H9 (cell line): Measurements from ENCODE around the gene TRAF3. TPM values are rescaled to one million over a fixed set of nuclear protein-coding genes. Genes with fewer than 3 reads are reported as not detected.

Experiments
- DNase-seq: peaks from one replicate; pipeline ENCODE4 v3.0.0-alpha.2; 2017
- H2AFZ ChIP-seq: one replicate; pipeline ENCODE4 v1.6.1; 2013; ENCODE audit warnings: mild to moderate bottlenecking, low read length, control low read depth, moderate library complexity
- H2AK5ac ChIP-seq: 2 replicates; pipeline ENCODE4 v1.6.1; 2013; ENCODE audit warnings: low read length, control low read depth, mixed read lengths; ENCODE audit not compliant: insufficient read length
- H2BK120ac ChIP-seq: one replicate; pipeline ENCODE4 v1.6.1; 2013; ENCODE audit warnings: low read depth, mild to moderate bottlenecking, low read length, control low read depth, inconsistent platforms; ENCODE audit not compliant: poor library complexity, severe bottlenecking
- H2BK12ac ChIP-seq: 2 replicates; pipeline ENCODE4 v1.6.1; 2013; ENCODE audit warnings: low read length, control low read depth, mixed read lengths, low read depth; ENCODE audit not compliant: insufficient read length
- H2BK15ac ChIP-seq: 2 replicates; pipeline ENCODE4 v1.6.1; 2013; ENCODE audit warnings: low read depth, low read length, control low read depth
- H2BK20ac ChIP-seq: one replicate; pipeline ENCODE4 v1.6.1; 2013; ENCODE audit warnings: low read depth, mild to moderate bottlenecking, low read length, control low read depth, inconsistent platforms; ENCODE audit not compliant: poor library complexity, severe bottlenecking
- H2BK5ac ChIP-seq: 2 replicates; pipeline ENCODE4 v1.6.1; 2013; ENCODE audit warnings: low read length, control low read depth, mixed read lengths; ENCODE audit not compliant: insufficient read length
- H3K14ac ChIP-seq: 2 replicates; pipeline ENCODE4 v1.6.1; 2013; ENCODE audit warnings: low read length, control low read depth; ENCODE audit not compliant: insufficient read depth
- H3K18ac ChIP-seq: 2 replicates; pipeline ENCODE4 v1.6.1; 2013; ENCODE audit warnings: low read depth, mild to moderate bottlenecking, mixed read lengths, low read length, control low read depth; ENCODE audit not compliant: insufficient read length
- H3K23ac ChIP-seq: 2 replicates; pipeline ENCODE4 v1.6.1; 2013; ENCODE audit warnings: low read length, control low read depth, mixed read lengths, low read depth; ENCODE audit not compliant: insufficient read length
- H3K23me2 ChIP-seq: 2 replicates; pipeline ENCODE4 v1.6.1; 2013; ENCODE audit warnings: low read depth, mild to moderate bottlenecking, mixed read lengths, low read length, control low read depth; ENCODE audit not compliant: insufficient read length, poor library complexity, severe bottlenecking
- H3K27ac ChIP-seq: 2 replicates; pipeline ENCODE4 v1.5.1; 2013; ENCODE audit warnings: low read length, control low read depth, mixed read lengths, low read depth; ENCODE audit not compliant: insufficient read length
- H3K27me3 ChIP-seq: 2 replicates; pipeline ENCODE4 v1.6.1; 2013; ENCODE audit warnings: low read length, control low read depth, inconsistent platforms; ENCODE audit not compliant: insufficient read depth
- H3K4ac ChIP-seq: 2 replicates; pipeline ENCODE4 v1.6.1; 2013; ENCODE audit warnings: low read depth, mild to moderate bottlenecking, control low read depth, inconsistent platforms, low read length, moderate library complexity
- H3K4me1 ChIP-seq: 2 replicates; pipeline ENCODE4 v1.6.1; 2013; ENCODE audit warnings: low read length, control low read depth, inconsistent platforms; ENCODE audit not compliant: insufficient read depth
- H3K4me2 ChIP-seq: 2 replicates; pipeline ENCODE4 v1.6.1; 2013; ENCODE audit warnings: low read length, control low read depth, mixed read lengths; ENCODE audit not compliant: insufficient read length, insufficient read depth
- H3K56ac ChIP-seq: 2 replicates; pipeline ENCODE4 v1.6.1; 2013; ENCODE audit warnings: low read depth, mild to moderate bottlenecking, mixed read lengths, low read length, control low read depth; ENCODE audit not compliant: insufficient read length
- H3K79me1 ChIP-seq: 2 replicates; pipeline ENCODE4 v1.6.1; 2013; ENCODE audit warnings: low read depth, mild to moderate bottlenecking, moderate library complexity, low read length, control low read depth, inconsistent platforms; ENCODE audit not compliant: insufficient read depth, poor library complexity, severe bottlenecking
- H3K79me2 ChIP-seq: 2 replicates; pipeline ENCODE4 v1.6.1; 2013; ENCODE audit warnings: low read length, control low read depth, inconsistent platforms; ENCODE audit not compliant: insufficient read depth
- H3K9ac ChIP-seq: 2 replicates; pipeline ENCODE4 v1.6.1; 2013; ENCODE audit warnings: low read length, control low read depth, mixed read lengths; ENCODE audit not compliant: insufficient read length; ENCODE audit errors: extremely low read depth
- H3K9me3 ChIP-seq: one replicate; pipeline ENCODE4 v1.6.1; 2013; ENCODE audit warnings: low read depth, low read length, inconsistent platforms; ENCODE audit not compliant: control insufficient read depth
- H3T11ph ChIP-seq: one replicate; pipeline ENCODE4 v1.6.1; 2013; ENCODE audit warnings: mild to moderate bottlenecking, low read length, control low read depth, inconsistent platforms
- H4K20me1 ChIP-seq: one replicate; pipeline ENCODE4 v1.6.1; 2013; ENCODE audit not compliant: control insufficient read depth, insufficient read length, insufficient read depth
- H4K5ac ChIP-seq: 2 replicates; pipeline ENCODE4 v1.6.1; 2013; ENCODE audit warnings: low read depth, mild to moderate bottlenecking, mixed read lengths, low read length, control low read depth; ENCODE audit not compliant: insufficient read length
- H4K8ac ChIP-seq: replicated peaks from 2 replicates; pipeline ENCODE4 v1.6.1; 2013; ENCODE audit warnings: low read length, control low read depth, mixed read lengths, low read depth; ENCODE audit not compliant: insufficient read length
- H4K91ac ChIP-seq: 2 replicates; pipeline ENCODE4 v1.6.1; 2013; ENCODE audit warnings: low read depth, mild to moderate bottlenecking, moderate library complexity, mixed read lengths, low read length, control low read depth; ENCODE audit not compliant: insufficient read length
- H3K27ac Mint-ChIP-seq, 3 experiments: 2 replicates in 2 of 3; 3 replicates in 1 of 3; pipeline ENCODE4 v1.8.0; 2020 to 2021; ENCODE audit warnings: mixed read lengths in 3 of 3, mild to moderate bottlenecking in 1 of 3, moderate library complexity in 1 of 3
- H3K27me3 Mint-ChIP-seq: 2 replicates; pipeline ENCODE4 v1.8.0; 2021; ENCODE audit warnings: low read depth, mild to moderate bottlenecking, moderate library complexity, mixed read lengths
- H3K36me3 Mint-ChIP-seq, 3 experiments: 2 replicates in 2 of 3; 3 replicates in 1 of 3; pipeline ENCODE4 v1.8.0; 2020 to 2021; ENCODE audit warnings: low read depth in 3 of 3, mixed read lengths in 3 of 3; ENCODE audit not compliant: insufficient read depth in 1 of 3
- H3K4me1 Mint-ChIP-seq, 2 experiments: 2 replicates each; pipeline ENCODE4 v1.8.0; 2020; ENCODE audit warnings: mixed read lengths in 2 of 2
- H3K4me3 Mint-ChIP-seq, 2 experiments: 2 replicates in 1 of 2; 3 replicates in 1 of 2; pipeline ENCODE4 v1.8.0; 2020 to 2021; ENCODE audit warnings: mild to moderate bottlenecking in 2 of 2, mixed read lengths in 2 of 2, moderate library complexity in 1 of 2
- H3K9me3 Mint-ChIP-seq, 2 experiments: 2 replicates in 1 of 2; 3 replicates in 1 of 2; pipeline ENCODE4 v1.8.0; 2020; ENCODE audit warnings: mild to moderate bottlenecking in 2 of 2, mixed read lengths in 2 of 2, moderate library complexity in 1 of 2
- CTCF ChIP-seq: fragments of 200-600 bp; sonication (generic); conservative IDR thresholded peaks from 3 replicates; pipeline ENCODE4 v1.8.0; 2021; ENCODE audit warnings: antibody characterized with exemption, mild to moderate bottlenecking
- WGBS: extraction: QIAGEN DNeasy Blood & Tissue Kit; methylation state at CpG from one replicate; pipeline ENCODE4 v1.1.7; 2013; ENCODE audit warnings: missing lambda C conversion rate, low lambda C conversion rate, mixed read lengths; ENCODE audit not compliant: insufficient read length; ENCODE audit errors: extremely low coverage; 5-methylcytosine and 5-hydroxymethylcytosine counted together
- total RNA-seq: library from RNA; stranded (reverse); gene quantifications from 2 replicates; pipeline ENCODE4 v1.2.1, GENCODE V29; 2021

The TRAF3 gene
- total RNA-seq, 1 experiment from 2014 or later, result 9.6 TPM

- Histone ChIP-seq H2BK15ac (no peak overlapping the region), H2BK12ac (no peak overlapping the region), H4K20me1 (no peaks in the 10 kb centered on the region), H2BK120ac (no peak overlapping the region), H3K27ac (no peak overlapping the region), H4K91ac (no peak overlapping the region), H3K79me1 (no peaks in the 10 kb centered on the region), H2BK5ac (no peak overlapping the region), H3T11ph (no peak overlapping the region), H4K5ac (no peak overlapping the region), H4K8ac (no peak overlapping the region), H3K4ac (no peak overlapping the region), H2AK5ac (no peak overlapping the region), H3K14ac (no peak overlapping the region), H3K9ac (no peak overlapping the region), H3K23ac (no peak overlapping the region), H3K9me3 (no peaks in the 10 kb centered on the region), H3K18ac (no peak overlapping the region), H3K4me1 (no peaks in the 10 kb centered on the region), H3K4me2 (no peak overlapping the region), H2AFZ (no peak overlapping the region), H3K23me2 (no peaks in the 10 kb centered on the region), H3K56ac (no peak overlapping the region), H2BK20ac (no peak overlapping the region), H3K27me3 (no peaks in the 10 kb centered on the region), H3K79me2 (no peaks in the 10 kb centered on the region)
- H3K36me3 Mint-ChIP-seq, result peaks cover 21 to 62% (median 51%) of the 10 kb centered on the region in 3 experiments; a peak in 6 of 7 replicates
- no peak overlapping the region for H3K4me3 Mint-ChIP-seq
- WGBS, result no CpG with 5 or more reads among the region's 6 CpGs
- no peaks in the 10 kb centered on the region for H3K9me3 Mint-ChIP-seq
- TF ChIP-seq CTCF, result no peak
- H3K4me1 Mint-ChIP-seq, result peaks cover 5 to 8% of the 10 kb centered on the region in 2 experiments; a peak in 2 of 4 replicates
- H3K27ac Mint-ChIP-seq, result no peak overlapping the region
- no peaks in the 10 kb centered on the region for H3K27me3 Mint-ChIP-seq
- no peak for DNase-seq
Measured at GRCh38 chr14:102729268-102729667, 48.0 kb upstream of the TRAF3 start.
